CD4-positive, alpha-beta T cell treated with Interleukin-15 for 4 hours (primary cell): ENCODE data around the gene NRG2.

Experiments used
- DNase-seq: peaks from one replicate; pipeline ENCODE4 v3.0.0-alpha.2; 2020; ENCODE audit warnings: low spot score

Gene NRG2

DNA sequence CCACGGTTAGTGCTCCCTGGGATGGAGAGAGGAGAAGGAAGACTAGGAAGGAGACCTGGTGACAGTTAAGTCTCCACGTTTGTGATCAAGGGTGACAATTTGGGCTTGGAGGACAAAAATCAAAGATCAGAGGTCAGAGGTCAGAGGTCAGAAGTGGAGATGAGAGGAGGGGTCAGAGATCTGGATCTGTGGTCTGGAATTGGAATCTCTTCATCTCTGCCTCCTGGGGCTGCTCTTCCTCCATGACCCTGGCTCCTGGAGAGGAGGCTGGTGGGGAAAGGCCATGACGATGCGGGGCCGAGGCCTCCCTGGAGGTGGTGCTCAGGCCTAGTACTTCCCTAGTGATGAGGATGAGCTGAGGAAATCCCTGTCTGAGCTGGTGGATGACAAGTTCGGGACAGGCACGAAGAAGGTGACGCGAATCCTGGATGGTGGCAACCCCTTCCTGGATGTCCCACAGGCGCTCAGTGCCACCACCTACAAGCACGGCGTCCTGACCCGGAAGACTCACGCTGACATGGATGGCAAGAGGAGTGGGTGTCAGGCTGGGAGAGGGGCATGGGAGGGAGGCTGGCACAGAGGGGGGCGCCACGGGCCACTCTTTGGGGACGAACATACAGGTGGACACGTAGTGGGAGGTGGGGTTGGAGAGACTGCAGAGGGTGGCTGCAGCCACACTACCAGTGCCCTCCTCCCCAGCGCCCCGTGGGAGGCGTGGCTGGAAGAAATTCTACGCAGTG is 206.5 kb downstream of the NRG2 start:
- DNase-seq: no peak

DNA sequence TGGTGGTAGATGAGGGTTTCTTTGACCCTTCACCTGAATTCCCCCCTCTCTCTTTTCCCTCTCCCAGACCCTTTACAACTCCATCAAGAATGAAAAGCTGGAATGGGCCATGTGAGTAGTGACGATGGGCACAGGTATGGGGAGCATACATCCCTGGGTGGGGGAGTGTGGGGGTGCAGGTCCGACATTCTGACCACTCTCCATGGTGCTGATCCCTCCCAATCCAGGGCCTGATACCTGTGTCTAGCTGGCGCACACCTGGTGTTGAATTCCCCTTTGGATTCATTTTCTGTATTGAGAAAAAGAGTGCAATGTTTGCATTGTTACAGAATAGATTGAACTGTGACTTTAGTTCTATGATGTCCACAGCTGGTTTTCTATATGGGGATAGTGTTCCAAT is 207.4 kb downstream of the NRG2 start:
- DNase-seq: no peak

DNA sequence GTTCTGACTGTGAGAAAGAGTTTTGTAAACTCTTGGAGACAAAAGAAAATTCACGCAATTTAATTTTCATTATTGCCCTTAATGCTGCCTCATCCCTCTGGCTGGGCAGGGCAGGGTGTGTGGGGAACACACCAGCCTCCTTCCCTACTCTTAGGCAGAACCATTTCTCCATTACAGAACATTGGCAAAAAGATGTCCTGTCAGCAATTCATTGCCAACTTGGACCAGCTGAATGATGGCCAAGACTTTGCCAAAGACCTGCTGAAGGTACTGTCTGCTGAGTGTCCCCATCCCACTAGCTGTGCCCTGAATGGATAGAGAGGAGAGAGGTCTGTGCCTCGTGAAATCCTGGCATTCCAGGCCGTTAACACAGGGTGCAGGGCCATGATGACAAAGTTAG is 209.6 kb downstream of the NRG2 start:
- no peak for DNase-seq

DNA sequence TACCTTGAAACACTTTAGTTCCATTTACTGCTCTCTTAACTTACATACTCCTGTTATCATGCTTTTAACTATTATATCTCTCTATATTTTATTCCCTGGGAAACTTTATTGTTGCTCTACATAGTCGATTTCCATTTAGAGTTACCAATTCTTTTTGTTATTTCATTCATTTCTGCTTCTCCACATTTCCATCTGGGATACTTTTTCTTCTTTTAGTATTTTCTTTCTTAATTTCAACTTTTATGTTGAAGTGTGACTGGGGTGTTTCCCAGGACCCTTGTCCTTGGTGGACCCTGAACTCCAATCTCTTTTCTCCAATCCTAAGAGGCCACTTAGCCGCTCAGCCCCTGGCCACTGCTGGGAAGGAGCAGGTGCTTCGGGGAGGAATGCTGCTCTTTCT is 211.5 kb downstream of the NRG2 start:
- no peak for DNase-seq

DNA sequence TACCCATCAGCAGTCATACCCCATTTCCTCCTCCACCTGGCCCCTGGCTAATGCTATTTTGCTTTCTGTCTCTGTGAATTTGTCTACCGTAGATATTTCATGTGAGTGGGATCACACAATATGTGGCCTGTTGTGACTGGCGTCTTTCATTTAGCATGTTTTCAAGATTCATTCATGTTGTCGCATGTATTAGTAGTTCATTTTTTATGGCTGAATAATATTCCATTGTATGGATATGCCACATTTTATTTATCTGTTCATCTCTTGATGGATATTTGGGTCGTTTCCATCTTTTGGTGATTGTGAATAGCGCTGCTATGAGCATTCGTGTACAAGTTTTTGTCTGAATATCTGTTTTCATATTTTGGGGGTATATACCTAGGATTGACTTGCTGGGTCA is 213.6 kb downstream of the NRG2 start:
- DNase-seq: no peak

DNA sequence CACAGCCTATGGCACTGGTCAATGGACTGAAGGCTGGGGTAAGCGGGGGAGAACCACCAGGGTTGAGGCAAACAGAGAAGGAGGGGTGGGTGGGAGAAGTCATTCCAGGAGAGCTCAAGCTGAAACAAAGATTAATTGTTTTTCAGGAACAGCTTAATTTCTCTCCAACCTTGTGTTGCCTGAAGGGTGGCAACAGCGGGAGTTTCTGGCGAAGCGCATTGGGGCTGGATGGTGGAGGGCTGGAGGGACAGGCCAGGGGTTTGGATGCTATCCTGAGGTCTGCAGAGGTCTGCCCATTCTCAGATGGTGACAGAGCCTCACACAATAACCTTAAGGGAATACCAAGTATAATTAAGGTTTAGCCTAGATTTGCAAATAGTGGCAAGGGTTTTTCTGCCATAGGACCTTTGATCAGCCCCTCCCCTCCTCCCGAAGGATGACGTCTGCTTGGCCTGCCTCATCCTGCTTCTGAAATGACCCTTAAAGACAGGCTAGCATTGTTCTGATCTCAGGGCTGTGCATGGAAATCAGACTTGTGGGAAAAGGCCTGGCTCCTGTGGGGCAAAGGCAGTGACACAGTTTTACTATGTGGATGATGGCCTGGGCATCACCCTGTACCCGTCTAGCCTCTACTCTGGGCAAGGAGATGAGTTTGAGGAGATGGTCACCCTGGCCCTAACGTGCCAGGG is 214.7 kb downstream of the NRG2 start:
- no peak for DNase-seq

DNA sequence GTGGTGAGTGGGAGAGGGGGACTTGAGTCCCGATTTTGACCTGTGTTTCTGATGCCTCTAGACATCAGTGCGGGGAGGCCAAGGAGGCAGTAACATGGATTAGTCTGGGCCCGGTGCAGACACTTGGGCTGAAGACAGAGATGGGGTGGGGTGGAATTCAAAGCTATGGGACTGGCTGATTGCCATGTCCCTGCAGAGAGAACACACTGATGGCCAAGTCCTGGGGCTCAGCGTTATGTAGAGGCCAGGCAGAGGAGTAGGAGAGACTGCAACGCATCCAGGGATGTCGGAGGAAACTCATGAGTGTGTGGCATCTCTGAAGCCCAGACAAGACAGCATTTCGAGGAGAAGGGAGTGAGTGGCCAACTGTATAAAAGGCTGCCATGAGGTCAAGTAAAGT is 217.4 kb downstream of the NRG2 start:
- no peak for DNase-seq

DNA sequence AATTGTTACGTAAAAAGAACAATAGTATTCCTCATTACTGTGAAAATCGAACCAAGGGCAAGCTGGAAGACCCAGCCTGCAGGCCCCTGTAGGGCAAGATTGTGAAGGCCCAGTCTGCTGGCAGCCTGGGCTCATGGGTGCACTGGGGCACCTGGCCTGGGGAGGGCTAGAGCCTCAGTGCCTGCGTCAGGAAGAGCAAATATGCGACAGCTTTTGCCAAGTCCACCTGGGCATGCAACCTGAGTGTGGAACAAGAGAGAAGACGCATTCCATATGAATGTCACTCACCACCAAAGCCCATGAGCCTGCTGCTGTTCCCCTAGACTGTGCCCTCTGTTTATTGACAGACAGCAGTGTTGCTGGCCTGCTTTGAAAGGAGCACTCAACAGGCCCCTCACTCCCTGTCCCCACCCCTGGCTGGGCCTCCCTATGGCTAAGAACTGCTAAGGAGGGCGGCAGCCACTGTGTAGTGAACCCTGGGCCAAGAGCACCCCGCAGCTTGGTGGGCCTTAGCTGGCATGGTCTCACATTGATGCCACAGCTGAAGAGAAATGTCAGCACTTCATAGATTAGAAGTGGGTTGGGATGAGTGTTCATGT is 219.2 kb downstream of the NRG2 start:
- no peak for DNase-seq

DNA sequence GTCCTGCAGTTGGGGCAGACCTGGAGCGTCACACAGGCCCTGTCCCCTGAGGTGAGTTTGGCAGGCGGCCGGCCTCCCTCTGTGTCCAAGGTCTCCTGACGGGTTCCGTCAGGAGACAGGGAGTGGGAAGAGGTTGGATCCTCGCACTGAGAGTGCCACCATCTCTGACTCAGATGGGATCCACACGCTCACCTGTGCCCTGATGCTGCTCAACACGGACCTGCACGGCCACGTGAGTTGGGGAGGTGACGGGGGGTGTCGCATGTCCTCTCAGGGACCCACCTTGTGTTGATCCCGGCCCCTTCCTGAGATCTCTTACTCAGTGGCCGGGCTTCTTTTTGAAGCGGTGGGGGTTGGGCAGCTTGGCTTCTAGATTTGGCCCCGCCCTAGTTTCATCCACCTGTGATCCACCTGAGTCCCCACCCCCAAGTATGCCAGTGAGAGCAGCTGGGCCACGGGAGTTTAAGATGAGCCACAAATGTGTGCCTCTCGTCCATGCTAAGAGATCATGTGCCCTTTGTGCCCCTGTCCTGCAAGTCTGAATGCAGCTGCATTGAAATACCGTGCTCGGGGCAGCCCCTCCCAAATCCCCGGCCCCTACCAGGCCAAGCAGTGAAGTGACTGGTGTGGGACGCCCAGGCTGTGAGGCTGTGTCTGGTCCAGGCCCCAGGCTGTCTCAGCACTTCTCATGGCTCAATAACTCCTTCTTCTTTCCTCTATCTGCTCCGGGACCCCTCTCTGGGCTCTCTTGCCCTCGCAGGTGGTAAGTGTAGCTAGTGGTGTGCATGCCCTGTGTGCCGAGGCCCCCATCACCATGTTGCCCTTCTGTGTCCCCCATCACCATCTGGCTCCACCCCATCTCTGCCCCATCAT is 220.3 kb downstream of the NRG2 start:
- no peak for DNase-seq

DNA sequence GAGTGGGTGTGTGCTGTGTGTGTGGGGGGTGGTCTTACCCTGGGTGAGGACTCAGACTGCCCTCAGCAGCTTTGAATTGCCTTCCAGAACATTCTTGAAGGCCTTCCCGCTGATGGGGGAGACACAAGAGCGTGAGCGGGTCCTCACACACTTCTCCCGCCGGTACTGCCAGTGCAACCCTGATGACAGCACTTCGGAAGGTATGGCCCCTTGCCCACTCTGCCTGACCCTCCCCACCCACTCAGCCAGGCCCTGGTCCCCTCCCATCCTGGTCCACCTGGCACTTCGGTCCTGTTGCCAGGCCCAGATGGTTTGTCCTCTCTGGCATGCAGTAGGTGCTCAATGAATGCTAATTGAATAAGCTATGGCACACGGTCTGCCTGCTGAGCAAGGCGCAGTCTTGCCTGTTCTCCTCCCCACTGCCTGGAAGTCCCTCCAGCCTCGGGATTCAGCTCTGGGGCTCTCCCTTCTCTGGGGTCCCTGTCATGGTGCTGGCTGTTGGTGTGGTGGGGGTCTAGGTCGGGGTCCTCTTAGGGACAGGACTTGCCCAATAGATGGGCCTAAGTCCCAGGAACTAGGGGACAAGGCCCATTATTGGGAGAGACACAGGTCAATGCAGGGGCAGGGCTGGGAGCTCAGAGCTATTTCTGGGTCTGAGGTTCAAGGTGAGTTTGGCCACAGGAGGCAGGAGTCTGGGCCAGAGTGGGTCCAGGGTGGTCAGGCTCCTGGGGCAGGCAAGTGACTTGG is 221.1 kb downstream of the NRG2 start:
- DNase-seq: no peak

DNA sequence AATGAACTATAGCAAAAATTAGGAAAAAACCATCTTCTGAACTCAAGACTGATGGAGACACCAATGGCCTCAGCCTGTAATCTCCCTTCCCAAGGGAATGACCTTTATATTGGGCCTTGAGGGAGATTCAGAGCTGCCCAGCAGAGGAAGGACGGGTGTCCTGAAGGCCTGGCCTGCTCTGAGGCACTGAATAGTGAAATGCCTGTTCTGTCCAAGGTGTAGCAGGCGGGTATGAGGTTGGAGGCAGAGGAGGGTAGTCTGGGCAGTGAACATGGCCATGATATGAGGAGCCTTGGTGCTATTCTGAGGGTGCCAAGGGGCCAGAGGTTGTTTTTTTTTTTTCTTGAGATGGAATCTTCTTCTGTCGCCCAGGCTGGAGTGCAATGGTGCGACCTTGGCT is 222.5 kb downstream of the NRG2 start:
- DNase-seq: no peak

DNA sequence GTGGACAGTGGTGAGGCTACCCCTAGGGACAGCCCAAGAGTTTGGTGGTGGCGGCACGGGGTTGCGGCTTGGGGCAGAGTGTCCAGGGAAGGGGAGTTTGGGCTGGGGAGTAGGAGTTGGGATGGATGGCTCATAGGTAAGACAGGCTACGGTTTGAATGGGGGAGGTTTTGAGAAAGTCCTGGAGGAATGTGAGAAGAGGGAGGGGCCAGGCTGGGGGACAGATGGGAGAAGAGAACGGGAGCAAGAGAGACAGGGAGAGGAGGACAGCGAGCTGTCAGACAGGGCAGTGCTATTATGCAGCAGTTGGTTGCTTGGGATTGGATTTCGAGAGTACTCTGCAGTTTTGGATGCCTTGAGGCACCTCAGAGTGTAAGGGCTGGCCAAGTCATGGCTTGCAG is 223.0 kb downstream of the NRG2 start:
- no peak for DNase-seq

DNA sequence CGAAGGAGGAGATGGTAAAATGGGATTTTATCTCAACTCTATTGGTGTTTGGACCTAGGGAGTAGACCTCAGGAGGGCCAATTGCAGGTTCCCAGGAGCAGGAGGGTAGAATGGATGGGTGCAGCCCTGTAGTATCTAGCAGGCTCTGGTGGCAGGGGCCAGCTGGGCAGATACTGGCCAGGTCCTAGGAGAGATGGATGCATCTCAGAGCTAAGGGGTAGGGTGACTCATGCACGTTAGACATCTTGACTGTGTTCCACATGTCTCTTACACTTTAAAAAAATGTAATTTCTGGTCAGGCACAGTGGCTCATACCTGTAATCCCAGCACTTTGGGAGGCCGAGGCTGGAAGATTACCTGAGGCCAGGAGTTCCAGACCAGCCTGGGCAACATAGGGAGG is 225.1 kb downstream of the NRG2 start:
- no peak for DNase-seq

DNA sequence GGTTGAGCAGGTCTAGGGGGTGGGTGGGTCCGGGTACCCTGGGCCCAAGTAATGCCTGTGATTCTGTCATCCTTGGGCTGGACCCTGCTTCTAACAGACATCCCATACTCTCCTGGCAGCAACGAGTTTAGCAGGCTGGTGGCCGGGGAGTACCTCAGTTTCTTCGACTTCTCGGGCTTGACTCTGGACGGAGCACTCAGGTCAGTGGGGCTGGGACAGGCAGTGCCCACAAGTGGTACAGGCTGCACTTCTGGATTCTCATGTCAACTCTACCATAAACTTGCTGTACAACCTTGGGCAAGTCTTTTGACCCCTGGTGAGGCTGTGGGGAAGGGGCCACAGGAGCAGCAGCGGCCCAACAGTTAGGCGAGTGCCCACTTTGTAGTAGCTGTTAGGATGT is 225.7 kb downstream of the NRG2 start:
- no peak for DNase-seq

DNA sequence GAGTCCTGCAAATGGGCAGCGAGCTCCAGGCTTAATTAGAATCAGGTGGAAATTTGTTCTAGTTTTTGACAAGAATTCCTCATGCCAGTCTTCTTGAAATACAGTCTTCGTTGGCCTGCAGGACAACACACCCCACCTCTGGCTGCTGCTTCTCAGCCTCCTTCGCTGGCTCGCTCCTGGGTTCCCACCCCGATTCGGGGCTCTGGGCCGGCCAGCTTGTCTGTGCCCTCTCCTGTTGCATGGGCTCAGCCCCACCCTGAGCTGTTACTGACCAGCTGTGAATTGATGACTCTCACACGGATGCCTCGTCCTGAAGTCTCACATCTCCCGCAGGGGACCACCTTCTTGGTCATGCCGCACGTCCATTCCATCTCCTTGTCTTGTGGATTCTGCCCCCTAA is 226.5 kb downstream of the NRG2 start:
- DNase-seq: no peak

DNA sequence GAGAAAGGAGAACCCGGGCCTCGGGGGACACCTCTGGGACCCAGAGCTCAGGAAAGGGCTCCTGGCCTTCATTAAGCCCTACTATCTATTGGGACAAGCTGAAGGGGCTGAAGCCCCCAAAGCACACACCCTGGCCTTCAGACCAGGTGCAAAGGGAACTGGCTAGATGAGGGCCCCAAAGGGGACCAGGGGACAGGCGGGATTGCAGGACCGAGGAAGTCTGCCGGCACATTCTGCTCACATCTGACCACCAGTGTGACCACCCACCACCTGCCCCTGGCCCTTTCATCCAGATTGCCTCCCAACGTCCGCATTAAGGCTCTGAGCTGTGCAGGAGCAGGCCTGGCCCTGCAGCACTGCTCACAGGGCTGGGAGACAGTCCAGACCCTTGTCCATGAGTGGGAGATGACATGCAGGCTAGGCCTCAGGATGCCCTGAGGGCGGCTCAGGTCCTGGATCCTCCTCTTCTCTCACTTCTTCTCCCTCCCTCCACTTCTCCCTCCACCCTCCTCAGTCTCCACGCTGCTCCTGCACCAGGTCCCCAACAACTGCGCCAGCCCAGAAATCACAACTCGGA is 228.3 kb downstream of the NRG2 start:
- no peak for DNase-seq

DNA sequence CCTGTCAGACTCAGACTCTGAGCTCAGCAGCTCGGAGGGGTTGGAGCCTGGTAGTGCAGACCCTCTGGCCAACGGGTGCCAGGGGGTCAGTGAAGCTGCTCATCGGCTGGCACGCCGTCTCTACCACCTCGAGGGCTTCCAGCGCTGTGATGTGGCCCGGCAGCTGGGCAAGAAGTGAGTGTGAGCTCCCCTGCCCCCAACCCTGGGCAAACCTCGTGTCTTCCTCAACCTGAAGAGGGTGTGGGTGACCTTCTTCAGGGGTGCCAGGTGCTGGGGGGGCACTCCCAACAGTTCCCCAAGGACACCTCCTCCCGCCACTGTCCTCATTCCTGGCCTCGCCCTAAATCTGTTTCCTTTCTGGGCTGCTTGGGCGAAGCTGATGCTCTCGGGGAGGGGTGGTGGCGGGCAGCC is 228.9 kb downstream of the NRG2 start:
- no peak for DNase-seq

DNA sequence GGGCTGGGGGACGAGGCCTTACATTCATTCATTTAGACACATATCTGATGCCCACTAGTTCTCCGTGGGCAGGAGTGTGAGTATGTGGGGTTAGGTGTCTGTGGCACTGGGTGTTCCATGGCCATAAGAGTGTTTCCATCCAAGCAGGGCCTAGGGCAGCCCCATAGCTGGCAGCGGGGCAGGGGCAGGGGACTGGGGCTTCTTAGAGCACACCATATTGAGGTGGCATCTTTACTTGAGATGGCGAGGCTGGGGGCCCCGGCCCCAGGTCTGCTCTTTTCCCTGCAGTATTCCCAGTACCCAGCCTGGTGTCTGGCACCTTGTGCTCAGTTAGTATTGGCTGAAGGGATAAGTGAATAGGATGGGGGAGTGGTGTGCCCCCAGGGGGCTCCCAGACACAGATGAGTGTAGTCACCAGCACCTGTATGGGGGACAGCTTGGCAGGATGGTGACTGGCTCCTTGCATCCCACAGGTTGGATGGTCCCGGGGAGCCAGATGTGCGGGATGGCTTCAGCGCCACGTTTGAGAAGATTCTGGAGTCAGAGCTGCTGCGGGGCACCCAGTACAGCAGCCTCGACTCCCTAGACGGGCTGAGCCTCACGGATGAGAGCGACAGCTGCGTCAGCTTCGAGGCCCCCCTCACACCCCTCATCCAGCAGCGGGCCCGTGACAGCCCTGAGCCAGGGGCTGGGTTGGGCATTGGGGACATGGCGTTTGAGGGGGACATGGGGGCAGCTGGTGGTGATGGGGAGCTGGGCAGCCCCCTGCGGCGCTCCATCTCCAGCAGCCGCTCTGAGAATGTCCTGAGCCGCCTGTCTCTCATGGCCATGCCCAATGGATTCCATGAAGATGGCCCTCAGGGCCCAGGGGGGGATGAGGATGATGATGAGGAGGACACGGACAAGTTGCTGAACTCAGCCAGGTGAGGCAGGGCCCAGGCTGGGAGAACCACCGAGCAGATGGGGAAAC is 230.0 kb downstream of the NRG2 start:
- DNase-seq: no peak

DNA sequence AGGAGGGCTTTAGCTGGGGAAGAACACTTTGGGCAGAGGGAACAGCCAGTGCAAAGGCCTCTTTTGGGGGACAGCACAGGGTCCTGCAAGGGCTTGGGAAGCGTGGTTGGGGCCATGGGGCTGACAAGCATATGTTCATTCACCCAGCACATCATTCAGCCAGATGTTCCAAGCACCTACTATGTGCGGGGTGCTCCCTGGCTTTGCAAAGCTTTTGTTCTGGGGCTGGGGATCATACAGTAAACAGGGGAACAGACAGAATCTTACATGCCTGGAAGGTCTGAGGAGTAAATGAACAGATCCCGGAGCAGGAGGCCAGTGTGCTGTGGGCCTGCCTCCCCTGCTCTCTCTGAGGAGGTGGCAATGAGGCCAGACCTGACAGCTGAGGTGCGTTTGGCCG is 230.8 kb downstream of the NRG2 start:
- no peak for DNase-seq

DNA sequence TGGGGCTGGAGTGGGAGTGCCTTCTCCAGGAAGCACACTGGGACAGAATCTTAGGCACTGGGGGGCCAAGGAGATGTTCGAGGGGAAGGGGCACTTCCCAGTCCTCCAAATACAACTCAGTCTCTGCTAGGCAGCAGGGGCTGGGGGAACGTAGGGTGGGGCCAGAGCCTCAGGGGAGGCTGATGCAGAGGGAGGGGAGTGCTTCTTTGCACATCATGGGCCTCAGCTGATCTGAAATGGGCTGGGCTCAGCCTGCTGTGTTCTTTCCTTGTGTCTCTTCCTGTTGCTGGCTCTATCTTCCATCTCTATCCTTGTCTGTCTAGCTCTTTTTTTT is 231.9 kb downstream of the NRG2 start:
- no peak for DNase-seq
